H9 (cell line): ENCODE results near the gene ORAI3. TPM values are rescaled to one million over a fixed set of nuclear protein-coding genes. Genes with fewer than 3 reads are reported as not detected.
A peak's percentile ranks its signal among the peaks of the same experiment; 100 is the strongest.

Experiments used
- DNase-seq: peaks from one replicate; pipeline ENCODE4 v3.0.0-alpha.2; 2017
- H2AFZ ChIP-seq: one replicate; pipeline ENCODE4 v1.6.1; 2013; ENCODE audit warnings: mild to moderate bottlenecking, low read length, control low read depth, moderate library complexity
- H2AK5ac ChIP-seq: 2 replicates; pipeline ENCODE4 v1.6.1; 2013; ENCODE audit warnings: low read length, control low read depth, mixed read lengths; ENCODE audit not compliant: insufficient read length
- H2BK120ac ChIP-seq: one replicate; pipeline ENCODE4 v1.6.1; 2013; ENCODE audit warnings: low read depth, mild to moderate bottlenecking, low read length, control low read depth, inconsistent platforms; ENCODE audit not compliant: poor library complexity, severe bottlenecking
- H2BK12ac ChIP-seq: 2 replicates; pipeline ENCODE4 v1.6.1; 2013; ENCODE audit warnings: low read length, control low read depth, mixed read lengths, low read depth; ENCODE audit not compliant: insufficient read length
- H2BK15ac ChIP-seq: 2 replicates; pipeline ENCODE4 v1.6.1; 2013; ENCODE audit warnings: low read depth, low read length, control low read depth
- H2BK20ac ChIP-seq: one replicate; pipeline ENCODE4 v1.6.1; 2013; ENCODE audit warnings: low read depth, mild to moderate bottlenecking, low read length, control low read depth, inconsistent platforms; ENCODE audit not compliant: poor library complexity, severe bottlenecking
- H2BK5ac ChIP-seq: 2 replicates; pipeline ENCODE4 v1.6.1; 2013; ENCODE audit warnings: low read length, control low read depth, mixed read lengths; ENCODE audit not compliant: insufficient read length
- H3K14ac ChIP-seq: 2 replicates; pipeline ENCODE4 v1.6.1; 2013; ENCODE audit warnings: low read length, control low read depth; ENCODE audit not compliant: insufficient read depth
- H3K18ac ChIP-seq: 2 replicates; pipeline ENCODE4 v1.6.1; 2013; ENCODE audit warnings: low read depth, mild to moderate bottlenecking, mixed read lengths, low read length, control low read depth; ENCODE audit not compliant: insufficient read length
- H3K23ac ChIP-seq: 2 replicates; pipeline ENCODE4 v1.6.1; 2013; ENCODE audit warnings: low read length, control low read depth, mixed read lengths, low read depth; ENCODE audit not compliant: insufficient read length
- H3K23me2 ChIP-seq: 2 replicates; pipeline ENCODE4 v1.6.1; 2013; ENCODE audit warnings: low read depth, mild to moderate bottlenecking, mixed read lengths, low read length, control low read depth; ENCODE audit not compliant: insufficient read length, poor library complexity, severe bottlenecking
- H3K27ac ChIP-seq: 2 replicates; pipeline ENCODE4 v1.5.1; 2013; ENCODE audit warnings: low read length, control low read depth, mixed read lengths, low read depth; ENCODE audit not compliant: insufficient read length
- H3K27me3 ChIP-seq: 2 replicates; pipeline ENCODE4 v1.6.1; 2013; ENCODE audit warnings: low read length, control low read depth, inconsistent platforms; ENCODE audit not compliant: insufficient read depth
- H3K4ac ChIP-seq: 2 replicates; pipeline ENCODE4 v1.6.1; 2013; ENCODE audit warnings: low read depth, mild to moderate bottlenecking, control low read depth, inconsistent platforms, low read length, moderate library complexity
- H3K4me1 ChIP-seq: 2 replicates; pipeline ENCODE4 v1.6.1; 2013; ENCODE audit warnings: low read length, control low read depth, inconsistent platforms; ENCODE audit not compliant: insufficient read depth
- H3K4me2 ChIP-seq: 2 replicates; pipeline ENCODE4 v1.6.1; 2013; ENCODE audit warnings: low read length, control low read depth, mixed read lengths; ENCODE audit not compliant: insufficient read length, insufficient read depth
- H3K56ac ChIP-seq: 2 replicates; pipeline ENCODE4 v1.6.1; 2013; ENCODE audit warnings: low read depth, mild to moderate bottlenecking, mixed read lengths, low read length, control low read depth; ENCODE audit not compliant: insufficient read length
- H3K79me1 ChIP-seq: 2 replicates; pipeline ENCODE4 v1.6.1; 2013; ENCODE audit warnings: low read depth, mild to moderate bottlenecking, moderate library complexity, low read length, control low read depth, inconsistent platforms; ENCODE audit not compliant: insufficient read depth, poor library complexity, severe bottlenecking
- H3K79me2 ChIP-seq: 2 replicates; pipeline ENCODE4 v1.6.1; 2013; ENCODE audit warnings: low read length, control low read depth, inconsistent platforms; ENCODE audit not compliant: insufficient read depth
- H3K9ac ChIP-seq: 2 replicates; pipeline ENCODE4 v1.6.1; 2013; ENCODE audit warnings: low read length, control low read depth, mixed read lengths; ENCODE audit not compliant: insufficient read length; ENCODE audit errors: extremely low read depth
- H3K9me3 ChIP-seq: one replicate; pipeline ENCODE4 v1.6.1; 2013; ENCODE audit warnings: low read depth, low read length, inconsistent platforms; ENCODE audit not compliant: control insufficient read depth
- H3T11ph ChIP-seq: one replicate; pipeline ENCODE4 v1.6.1; 2013; ENCODE audit warnings: mild to moderate bottlenecking, low read length, control low read depth, inconsistent platforms
- H4K20me1 ChIP-seq: one replicate; pipeline ENCODE4 v1.6.1; 2013; ENCODE audit not compliant: control insufficient read depth, insufficient read length, insufficient read depth
- H4K5ac ChIP-seq: 2 replicates; pipeline ENCODE4 v1.6.1; 2013; ENCODE audit warnings: low read depth, mild to moderate bottlenecking, mixed read lengths, low read length, control low read depth; ENCODE audit not compliant: insufficient read length
- H4K8ac ChIP-seq: replicated peaks from 2 replicates; pipeline ENCODE4 v1.6.1; 2013; ENCODE audit warnings: low read length, control low read depth, mixed read lengths, low read depth; ENCODE audit not compliant: insufficient read length
- H4K91ac ChIP-seq: 2 replicates; pipeline ENCODE4 v1.6.1; 2013; ENCODE audit warnings: low read depth, mild to moderate bottlenecking, moderate library complexity, mixed read lengths, low read length, control low read depth; ENCODE audit not compliant: insufficient read length
- H3K27ac Mint-ChIP-seq, 3 experiments: 2 replicates in 2 of 3; 3 replicates in 1 of 3; pipeline ENCODE4 v1.8.0; 2020 to 2021; ENCODE audit warnings: mixed read lengths in 3 of 3, mild to moderate bottlenecking in 1 of 3, moderate library complexity in 1 of 3
- H3K27me3 Mint-ChIP-seq: 2 replicates; pipeline ENCODE4 v1.8.0; 2021; ENCODE audit warnings: low read depth, mild to moderate bottlenecking, moderate library complexity, mixed read lengths
- H3K36me3 Mint-ChIP-seq, 3 experiments: 2 replicates in 2 of 3; 3 replicates in 1 of 3; pipeline ENCODE4 v1.8.0; 2020 to 2021; ENCODE audit warnings: low read depth in 3 of 3, mixed read lengths in 3 of 3; ENCODE audit not compliant: insufficient read depth in 1 of 3
- H3K4me1 Mint-ChIP-seq, 2 experiments: 2 replicates each; pipeline ENCODE4 v1.8.0; 2020; ENCODE audit warnings: mixed read lengths in 2 of 2
- H3K4me3 Mint-ChIP-seq, 2 experiments: 2 replicates in 1 of 2; 3 replicates in 1 of 2; pipeline ENCODE4 v1.8.0; 2020 to 2021; ENCODE audit warnings: mild to moderate bottlenecking in 2 of 2, mixed read lengths in 2 of 2, moderate library complexity in 1 of 2
- H3K9me3 Mint-ChIP-seq, 2 experiments: 2 replicates in 1 of 2; 3 replicates in 1 of 2; pipeline ENCODE4 v1.8.0; 2020; ENCODE audit warnings: mild to moderate bottlenecking in 2 of 2, mixed read lengths in 2 of 2, moderate library complexity in 1 of 2
- whole genome bisulfite sequencing: extraction: QIAGEN DNeasy Blood & Tissue Kit; methylation state at CpG from one replicate; pipeline ENCODE4 v1.1.7; 2013; ENCODE audit warnings: missing lambda C conversion rate, low lambda C conversion rate, mixed read lengths; ENCODE audit not compliant: insufficient read length; ENCODE audit errors: extremely low coverage; 5-methylcytosine and 5-hydroxymethylcytosine counted together
- total RNA-seq: library from RNA; stranded (reverse); gene quantifications from 2 replicates; pipeline ENCODE4 v1.2.1, GENCODE V29; 2021
- TF ChIP-seq, protein P1 (sequence below): fragments of 200-600 bp; sonication (generic); conservative IDR thresholded peaks from 3 replicates; pipeline ENCODE4 v1.8.0; 2021; ENCODE audit warnings: antibody characterized with exemption, mild to moderate bottlenecking

ORAI3 gene
- total RNA-seq, 1 experiment from 2014 or later, result 6.9 TPM

DNA sequence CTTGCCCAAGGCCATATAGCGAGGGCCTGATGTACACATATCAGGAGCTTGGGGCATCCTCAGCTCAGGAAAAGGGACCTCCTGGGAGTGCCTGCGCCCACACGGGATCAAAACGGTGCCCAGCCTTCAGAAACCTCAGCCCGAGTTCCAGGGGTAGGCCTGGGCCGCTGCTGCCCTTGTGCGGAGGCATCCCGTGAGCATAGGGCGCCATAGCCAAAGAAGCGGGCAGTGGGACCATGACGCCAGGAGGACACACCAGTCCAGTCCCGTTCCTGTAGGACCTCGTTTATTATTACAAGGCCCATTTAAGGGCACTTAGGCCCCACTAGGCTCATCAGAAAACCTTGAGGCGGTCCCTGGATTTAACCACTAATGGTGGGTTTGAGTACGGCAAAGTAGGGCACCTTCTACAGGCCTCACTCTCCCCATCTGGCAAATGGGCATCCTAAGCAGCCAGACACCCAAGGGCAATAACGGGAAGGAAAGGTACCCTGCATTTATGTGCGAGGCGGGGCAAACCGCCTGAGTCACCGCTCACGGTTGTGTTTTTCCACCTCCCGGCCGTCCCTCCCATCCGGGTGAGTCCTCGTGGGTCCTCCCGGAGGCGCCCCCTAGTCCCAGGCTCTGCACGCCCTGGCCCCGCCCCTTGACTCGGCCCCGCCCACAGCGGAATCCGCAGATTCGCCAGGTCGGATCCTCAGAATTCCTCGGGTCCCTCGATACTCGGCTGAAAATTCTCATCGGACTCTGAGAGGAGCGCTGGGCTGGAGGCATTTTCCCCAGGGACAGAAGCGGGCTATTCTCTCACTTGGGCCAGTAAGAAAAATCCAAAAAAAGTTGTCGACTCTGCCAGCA, 8.0 kb downstream of the ORAI3 start:
- Histone ChIP-seq H3T11ph (no peak overlapping the region), H3K56ac (no peak overlapping the region), H3K18ac (peak overlapping the region; percentile 70)

More for the DNA sequence above, 8.0 kb downstream of the ORAI3 start:
- H3K4ac ChIP-seq, result no peak overlapping the region
- no peak overlapping the region for H3K23ac ChIP-seq
- H2BK5ac ChIP-seq, result no peak overlapping the region
- H2AK5ac ChIP-seq, result no peak overlapping the region
- Mint-ChIP-seq H3K4me3 (peak overlapping the region; percentile 91 to 96), H3K27ac (peak overlapping the region; percentile 99 to 100 (median 100)), H3K27me3 (peaks cover 4% of the 10 kb centered on the region; the same call in 1 of the 2 replicates), H3K4me1 (peaks cover 6 to 15% of the 10 kb centered on the region in 2 experiments), H3K36me3 (peaks cover 24 to 34% (median 30%) of the 10 kb centered on the region in 3 experiments; a peak in 6 of 7 replicates), H3K9me3 (no peaks in the 10 kb centered on the region)
- H3K9ac ChIP-seq, result peak overlapping the region; percentile 71
- peak; percentile 83 for DNase-seq
- TF ChIP-seq, protein P1, sequence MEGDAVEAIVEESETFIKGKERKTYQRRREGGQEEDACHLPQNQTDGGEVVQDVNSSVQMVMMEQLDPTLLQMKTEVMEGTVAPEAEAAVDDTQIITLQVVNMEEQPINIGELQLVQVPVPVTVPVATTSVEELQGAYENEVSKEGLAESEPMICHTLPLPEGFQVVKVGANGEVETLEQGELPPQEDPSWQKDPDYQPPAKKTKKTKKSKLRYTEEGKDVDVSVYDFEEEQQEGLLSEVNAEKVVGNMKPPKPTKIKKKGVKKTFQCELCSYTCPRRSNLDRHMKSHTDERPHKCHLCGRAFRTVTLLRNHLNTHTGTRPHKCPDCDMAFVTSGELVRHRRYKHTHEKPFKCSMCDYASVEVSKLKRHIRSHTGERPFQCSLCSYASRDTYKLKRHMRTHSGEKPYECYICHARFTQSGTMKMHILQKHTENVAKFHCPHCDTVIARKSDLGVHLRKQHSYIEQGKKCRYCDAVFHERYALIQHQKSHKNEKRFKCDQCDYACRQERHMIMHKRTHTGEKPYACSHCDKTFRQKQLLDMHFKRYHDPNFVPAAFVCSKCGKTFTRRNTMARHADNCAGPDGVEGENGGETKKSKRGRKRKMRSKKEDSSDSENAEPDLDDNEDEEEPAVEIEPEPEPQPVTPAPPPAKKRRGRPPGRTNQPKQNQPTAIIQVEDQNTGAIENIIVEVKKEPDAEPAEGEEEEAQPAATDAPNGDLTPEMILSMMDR, result peak; percentile 40; the same call in 2 of the 3 replicates
- H4K5ac ChIP-seq, result no peak overlapping the region
- no peaks in the 10 kb centered on the region; the same call in 1 of the 2 replicates for H3K79me2 ChIP-seq
- H4K91ac ChIP-seq, result no peak overlapping the region
- no peak overlapping the region for H2BK20ac ChIP-seq
- no peaks in the 10 kb centered on the region for H3K4me1 ChIP-seq
- no peak overlapping the region for H2BK120ac ChIP-seq
- H3K9me3 ChIP-seq, result no peaks in the 10 kb centered on the region
- H3K14ac ChIP-seq, result peak overlapping the region; percentile 42; the same call in 1 of the 2 replicates
- peak overlapping the region; percentile 30 for H3K27ac ChIP-seq
- no CpG with 5 or more reads among the region's 42 CpGs for WGBS
- H2AFZ ChIP-seq, result peak overlapping the region; percentile 49
- H2BK15ac ChIP-seq, result no peak overlapping the region
- peak overlapping the region; percentile 27 for H2BK12ac ChIP-seq
- no peaks in the 10 kb centered on the region for H3K23me2 ChIP-seq
- no peaks in the 10 kb centered on the region for H4K20me1 ChIP-seq
- peak overlapping the region; percentile 54 for H3K4me2 ChIP-seq
- H3K79me1 ChIP-seq, result peaks cover 4% of the 10 kb centered on the region
- H4K8ac ChIP-seq, result no peak overlapping the region
- no peaks in the 10 kb centered on the region for H3K27me3 ChIP-seq
